ENCODE results near the gene P2RX6.
"Not testable (repeated sequence)": the region's sequence is repeated elsewhere in the genome, so short reads cannot be mapped to it uniquely, and the experiment has no call there.

Gene P2RX6

GRCh38 chr22:21014726-21015465 lies at the start of gene P2RX6:
Gene P2RX6 (plus strand): TSS chr22:21015165. CDS start chr22:21015175, 10 bp downstream.
- DNase-seq (ENCODE audit: low read depth in 3 of 3): no peak

GRCh38 chr22:20965888-20966855 lies 48.8 kb upstream of the P2RX6 start:
- no peak for DNase-seq (ENCODE audit: low read depth in 3 of 3)

- no peak for DNase-seq (ENCODE audit: low read depth in 3 of 3)
Observed at GRCh38 chr22:20966883-20967696, 47.9 kb upstream of the P2RX6 start, which contains the start of gene AIFM3. Gene AIFM3 (plus strand): TSS chr22:20967255. CDS start chr22:20967945, 690 bp downstream.

GRCh38 chr22:20967697-20968211 lies 47.2 kb upstream of the P2RX6 start:
- no peak for DNase-seq (ENCODE audit: low read depth in 3 of 3)

- no peak for DNase-seq (ENCODE audit: low read depth in 3 of 3)
Observed at GRCh38 chr22:20968281-20968977, 46.5 kb upstream of the P2RX6 start.

GRCh38 chr22:20970939-20971657 lies 43.9 kb upstream of the P2RX6 start:
- no peak for DNase-seq (ENCODE audit: low read depth in 3 of 3)

GRCh38 chr22:20972014-20972694 lies 42.8 kb upstream of the P2RX6 start:
- not testable (repeated sequence) for DNase-seq (ENCODE audit: low read depth in 3 of 3)

- no peak for DNase-seq (ENCODE audit: low read depth in 3 of 3)
Observed at GRCh38 chr22:20972933-20973577, 41.9 kb upstream of the P2RX6 start.

GRCh38 chr22:20973634-20974286 lies 41.2 kb upstream of the P2RX6 start:
- no peak for DNase-seq (ENCODE audit: low read depth in 3 of 3)

- no peak for DNase-seq (ENCODE audit: low read depth in 3 of 3)
Observed at GRCh38 chr22:20974336-20974955, 40.5 kb upstream of the P2RX6 start.

- no peak for DNase-seq (ENCODE audit: low read depth in 3 of 3)
Observed at GRCh38 chr22:20975541-20976290, 39.2 kb upstream of the P2RX6 start.

GRCh38 chr22:20976291-20976877 lies 38.6 kb upstream of the P2RX6 start:
- no peak for DNase-seq (ENCODE audit: low read depth in 3 of 3)

- DNase-seq (ENCODE audit: low read depth in 3 of 3): no peak
Observed at GRCh38 chr22:20977019-20977418, 37.9 kb upstream of the P2RX6 start.

- DNase-seq (ENCODE audit: low read depth in 3 of 3): no peak
Observed at GRCh38 chr22:20977516-20978170, 37.3 kb upstream of the P2RX6 start.

GRCh38 chr22:20978419-20978818 lies 36.5 kb upstream of the P2RX6 start:
- no peak for DNase-seq (ENCODE audit: low read depth in 3 of 3)

- DNase-seq (ENCODE audit: low read depth in 3 of 3): peak; percentile 27 to 76 (median 45)
Observed at GRCh38 chr22:20979243-20979809, 35.6 kb upstream of the P2RX6 start.

Measured in stimulated activated CD4-positive, alpha-beta T cell treated with anti-CD3 and anti-CD28 coated beads, TNF-alpha, amount 100 ng/mL, for 24 hours (primary cell).